ENCODE results near the gene GRPEL1. TPM values are rescaled to one million over a fixed set of nuclear protein-coding genes. Genes with fewer than 3 reads are reported as not detected.

The GRPEL1 gene
- total RNA-seq, 1 experiment from 2014 or later: 80.1 TPM

DNA sequence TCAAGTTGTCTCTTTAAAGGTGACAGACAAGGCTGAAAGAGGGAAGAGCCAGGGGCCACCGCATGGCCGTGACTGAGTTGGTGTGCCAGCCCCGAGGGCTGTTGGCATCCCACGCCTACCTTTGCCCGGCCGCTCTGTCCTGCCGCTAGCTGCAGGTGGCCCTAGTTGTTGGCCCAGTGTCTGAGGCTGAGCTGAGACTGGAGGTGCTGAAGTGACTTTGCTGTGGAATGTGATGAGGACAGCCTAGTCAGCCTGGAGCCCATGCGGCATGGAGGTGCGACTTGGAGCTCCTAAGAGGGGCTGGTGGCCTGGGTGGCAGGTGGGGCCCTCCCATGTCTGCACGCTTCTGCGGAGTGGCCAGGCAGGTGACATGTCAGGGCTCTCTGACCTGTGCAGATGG is 18.1 kb downstream of the GRPEL1 start (continued):
- TF ChIP-seq TCF7L2 (IDR thresholded peaks at IDR 0.05; ENCODE audit: borderline replicate concordance, extremely low read depth, insufficient read depth, insufficient read length) (no peak), YY1 (IDR thresholded peaks at IDR 0.05; ENCODE audit: extremely low read depth, insufficient replicate concordance, low read depth, low read length) (no peak), CEBPB (IDR thresholded peaks at IDR 0.05; ENCODE audit: low read depth) (no peak), ZNF274 (IDR thresholded peaks at IDR 0.05; ENCODE audit: low read depth, low read length) (no peak)
- TF ChIP-seq, protein P1, sequence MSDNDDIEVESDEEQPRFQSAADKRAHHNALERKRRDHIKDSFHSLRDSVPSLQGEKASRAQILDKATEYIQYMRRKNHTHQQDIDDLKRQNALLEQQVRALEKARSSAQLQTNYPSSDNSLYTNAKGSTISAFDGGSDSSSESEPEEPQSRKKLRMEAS (IDR thresholded peaks at IDR 0.05): no peak

DNA sequence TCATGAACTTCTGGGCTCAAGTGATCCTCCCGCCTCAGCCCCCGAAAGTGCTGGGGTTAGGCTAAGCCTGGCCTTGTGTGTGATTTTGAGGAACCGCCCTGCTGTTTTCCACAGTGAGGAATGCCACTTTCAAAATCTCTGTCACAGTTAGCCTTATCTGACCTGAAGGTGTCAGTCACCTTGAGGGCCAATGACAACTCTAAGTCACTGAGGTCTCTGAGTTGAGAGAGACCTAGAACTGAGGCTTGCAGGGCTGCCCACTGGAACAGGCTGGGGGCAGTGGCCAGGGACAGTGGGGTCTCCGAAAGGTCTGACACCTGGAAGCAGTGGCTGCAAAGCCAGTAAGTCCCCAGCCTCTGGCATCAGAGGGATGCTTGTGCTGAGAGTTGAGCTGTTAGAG is 18.6 kb downstream of the GRPEL1 start:
- H3K9me3 ChIP-seq (ENCODE audit: control insufficient read depth in 1 of 2, insufficient read depth in 1 of 2, low read depth in 1 of 2, low read length in 2 of 2): no peaks in the 10 kb centered on the region
- H3K4me3 ChIP-seq (replicated peaks in 1 of 2; ENCODE audit: low read depth in 1 of 2, low read length in 2 of 2): no peak overlapping the region
- H3K4me1 ChIP-seq (ENCODE audit: control insufficient read depth in 1 of 2, insufficient read depth in 2 of 2, low read length in 2 of 2): peaks cover 6 to 7% of the 10 kb centered on the region in 2 experiments; a peak in 2 of 4 replicates
- no peak overlapping the region for H3K4me2 ChIP-seq (ENCODE audit: low read length)
- intact Hi-C loops (cut with micrococcal nuclease): no loop called here
- H3K36me3 ChIP-seq (ENCODE audit: control insufficient read depth in 1 of 2, insufficient read depth in 2 of 2, low read length in 2 of 2): 0 out of 4 replicates have a peak, but pooled peaks cover 0 to 6% of the 10 kb centered on the region in 2 experiments
- no peaks in the 10 kb centered on the region for H3K27me3 ChIP-seq (ENCODE audit: insufficient read depth, low read length)
- ChIA-PET CTCF (no interaction called here), POLR2A (no interaction called here), RAD21 (ENCODE audit: low non-redundant PET in 1 of 2, low total read pairs in 2 of 2, uncharacterized antibody in 2 of 2, unreplicated experiment in 2 of 2) (no interaction called here)
- BruUV-seq (replicated peaks): no TSS peak
- H3K9me2 ChIP-seq (ENCODE audit: insufficient read depth): no peaks in the 10 kb centered on the region
- H3K9ac ChIP-seq (ENCODE audit: low read length): no peak overlapping the region
- no peak overlapping the region for H3K27ac ChIP-seq (ENCODE audit: low read depth, low read length)
- no peak for DNase-seq (ENCODE audit: low read depth, low spot score)
- H2AFZ ChIP-seq (ENCODE audit: low read depth, low read length, poor library complexity, severe bottlenecking): no peak overlapping the region
- no peaks in the 10 kb centered on the region for H4K20me1 ChIP-seq (ENCODE audit: insufficient read depth)
- peaks cover 50% of the 10 kb centered on the region for H3K79me2 ChIP-seq (ENCODE audit: insufficient read depth, low read length)
- no peak for ATAC-seq
- TF ChIP-seq, protein P2, sequence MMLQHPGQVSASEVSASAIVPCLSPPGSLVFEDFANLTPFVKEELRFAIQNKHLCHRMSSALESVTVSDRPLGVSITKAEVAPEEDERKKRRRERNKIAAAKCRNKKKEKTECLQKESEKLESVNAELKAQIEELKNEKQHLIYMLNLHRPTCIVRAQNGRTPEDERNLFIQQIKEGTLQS (IDR thresholded peaks at IDR 0.05): no peak
- TF ChIP-seq JUND (IDR thresholded peaks at IDR 0.05) (no peak), EGR1 (IDR thresholded peaks at IDR 0.05; ENCODE audit: low read depth) (no peak), SRF (IDR thresholded peaks at IDR 0.05; ENCODE audit: low read depth) (no peak), ZNF274 (IDR thresholded peaks at IDR 0.05; ENCODE audit: low read depth, low read length) (no peak), YY1 (IDR thresholded peaks at IDR 0.05; ENCODE audit: extremely low read depth, insufficient replicate concordance, low read depth, low read length) (no peak), ELF1 (IDR thresholded peaks at IDR 0.05; ENCODE audit: borderline replicate concordance, low read depth) (no peak), EZH2 (IDR thresholded peaks at IDR 0.05) (no peak), POLR2A (IDR thresholded peaks at IDR 0.05; ENCODE audit: borderline replicate concordance, extremely low read depth, insufficient read depth, insufficient read length) (no peak), CBX3 (IDR thresholded peaks at IDR 0.05; ENCODE audit: low read depth) (no peak), RAD21 (IDR thresholded peaks at IDR 0.05; ENCODE audit: low read depth) (no peak), TCF7L2 (IDR thresholded peaks at IDR 0.05; ENCODE audit: borderline replicate concordance, extremely low read depth, insufficient read depth, insufficient read length) (no peak)
- TF ChIP-seq, protein P3, sequence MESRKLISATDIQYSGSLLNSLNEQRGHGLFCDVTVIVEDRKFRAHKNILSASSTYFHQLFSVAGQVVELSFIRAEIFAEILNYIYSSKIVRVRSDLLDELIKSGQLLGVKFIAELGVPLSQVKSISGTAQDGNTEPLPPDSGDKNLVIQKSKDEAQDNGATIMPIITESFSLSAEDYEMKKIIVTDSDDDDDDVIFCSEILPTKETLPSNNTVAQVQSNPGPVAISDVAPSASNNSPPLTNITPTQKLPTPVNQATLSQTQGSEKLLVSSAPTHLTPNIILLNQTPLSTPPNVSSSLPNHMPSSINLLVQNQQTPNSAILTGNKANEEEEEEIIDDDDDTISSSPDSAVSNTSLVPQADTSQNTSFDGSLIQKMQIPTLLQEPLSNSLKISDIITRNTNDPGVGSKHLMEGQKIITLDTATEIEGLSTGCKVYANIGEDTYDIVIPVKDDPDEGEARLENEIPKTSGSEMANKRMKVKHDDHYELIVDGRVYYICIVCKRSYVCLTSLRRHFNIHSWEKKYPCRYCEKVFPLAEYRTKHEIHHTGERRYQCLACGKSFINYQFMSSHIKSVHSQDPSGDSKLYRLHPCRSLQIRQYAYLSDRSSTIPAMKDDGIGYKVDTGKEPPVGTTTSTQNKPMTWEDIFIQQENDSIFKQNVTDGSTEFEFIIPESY (IDR thresholded peaks at IDR 0.05; ENCODE audit: extremely low read depth, insufficient replicate concordance, low read length): no peak
- TF ChIP-seq, protein P1 (IDR thresholded peaks at IDR 0.05): no peak
- TF ChIP-seq, protein P4, sequence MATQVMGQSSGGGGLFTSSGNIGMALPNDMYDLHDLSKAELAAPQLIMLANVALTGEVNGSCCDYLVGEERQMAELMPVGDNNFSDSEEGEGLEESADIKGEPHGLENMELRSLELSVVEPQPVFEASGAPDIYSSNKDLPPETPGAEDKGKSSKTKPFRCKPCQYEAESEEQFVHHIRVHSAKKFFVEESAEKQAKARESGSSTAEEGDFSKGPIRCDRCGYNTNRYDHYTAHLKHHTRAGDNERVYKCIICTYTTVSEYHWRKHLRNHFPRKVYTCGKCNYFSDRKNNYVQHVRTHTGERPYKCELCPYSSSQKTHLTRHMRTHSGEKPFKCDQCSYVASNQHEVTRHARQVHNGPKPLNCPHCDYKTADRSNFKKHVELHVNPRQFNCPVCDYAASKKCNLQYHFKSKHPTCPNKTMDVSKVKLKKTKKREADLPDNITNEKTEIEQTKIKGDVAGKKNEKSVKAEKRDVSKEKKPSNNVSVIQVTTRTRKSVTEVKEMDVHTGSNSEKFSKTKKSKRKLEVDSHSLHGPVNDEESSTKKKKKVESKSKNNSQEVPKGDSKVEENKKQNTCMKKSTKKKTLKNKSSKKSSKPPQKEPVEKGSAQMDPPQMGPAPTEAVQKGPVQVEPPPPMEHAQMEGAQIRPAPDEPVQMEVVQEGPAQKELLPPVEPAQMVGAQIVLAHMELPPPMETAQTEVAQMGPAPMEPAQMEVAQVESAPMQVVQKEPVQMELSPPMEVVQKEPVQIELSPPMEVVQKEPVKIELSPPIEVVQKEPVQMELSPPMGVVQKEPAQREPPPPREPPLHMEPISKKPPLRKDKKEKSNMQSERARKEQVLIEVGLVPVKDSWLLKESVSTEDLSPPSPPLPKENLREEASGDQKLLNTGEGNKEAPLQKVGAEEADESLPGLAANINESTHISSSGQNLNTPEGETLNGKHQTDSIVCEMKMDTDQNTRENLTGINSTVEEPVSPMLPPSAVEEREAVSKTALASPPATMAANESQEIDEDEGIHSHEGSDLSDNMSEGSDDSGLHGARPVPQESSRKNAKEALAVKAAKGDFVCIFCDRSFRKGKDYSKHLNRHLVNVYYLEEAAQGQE (IDR thresholded peaks at IDR 0.05; ENCODE audit: low read depth): no peak
- TF ChIP-seq, protein P5, sequence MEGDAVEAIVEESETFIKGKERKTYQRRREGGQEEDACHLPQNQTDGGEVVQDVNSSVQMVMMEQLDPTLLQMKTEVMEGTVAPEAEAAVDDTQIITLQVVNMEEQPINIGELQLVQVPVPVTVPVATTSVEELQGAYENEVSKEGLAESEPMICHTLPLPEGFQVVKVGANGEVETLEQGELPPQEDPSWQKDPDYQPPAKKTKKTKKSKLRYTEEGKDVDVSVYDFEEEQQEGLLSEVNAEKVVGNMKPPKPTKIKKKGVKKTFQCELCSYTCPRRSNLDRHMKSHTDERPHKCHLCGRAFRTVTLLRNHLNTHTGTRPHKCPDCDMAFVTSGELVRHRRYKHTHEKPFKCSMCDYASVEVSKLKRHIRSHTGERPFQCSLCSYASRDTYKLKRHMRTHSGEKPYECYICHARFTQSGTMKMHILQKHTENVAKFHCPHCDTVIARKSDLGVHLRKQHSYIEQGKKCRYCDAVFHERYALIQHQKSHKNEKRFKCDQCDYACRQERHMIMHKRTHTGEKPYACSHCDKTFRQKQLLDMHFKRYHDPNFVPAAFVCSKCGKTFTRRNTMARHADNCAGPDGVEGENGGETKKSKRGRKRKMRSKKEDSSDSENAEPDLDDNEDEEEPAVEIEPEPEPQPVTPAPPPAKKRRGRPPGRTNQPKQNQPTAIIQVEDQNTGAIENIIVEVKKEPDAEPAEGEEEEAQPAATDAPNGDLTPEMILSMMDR (IDR thresholded peaks at IDR 0.05 in 2 of 3, conservative IDR thresholded peaks at IDR 0.05 in 1 of 3; ENCODE audit: borderline replicate concordance in 1 of 3, insufficient read depth in 1 of 3, low read depth in 2 of 3, low read length in 2 of 3): no peak

Data from HCT116 (cell line).